ENCODE results near the gene TMEM51.
"Not testable (repeated sequence)": the region's sequence is repeated elsewhere in the genome, so short reads cannot be mapped to it uniquely, and the experiment has no call there.

The TMEM51 gene

DNA sequence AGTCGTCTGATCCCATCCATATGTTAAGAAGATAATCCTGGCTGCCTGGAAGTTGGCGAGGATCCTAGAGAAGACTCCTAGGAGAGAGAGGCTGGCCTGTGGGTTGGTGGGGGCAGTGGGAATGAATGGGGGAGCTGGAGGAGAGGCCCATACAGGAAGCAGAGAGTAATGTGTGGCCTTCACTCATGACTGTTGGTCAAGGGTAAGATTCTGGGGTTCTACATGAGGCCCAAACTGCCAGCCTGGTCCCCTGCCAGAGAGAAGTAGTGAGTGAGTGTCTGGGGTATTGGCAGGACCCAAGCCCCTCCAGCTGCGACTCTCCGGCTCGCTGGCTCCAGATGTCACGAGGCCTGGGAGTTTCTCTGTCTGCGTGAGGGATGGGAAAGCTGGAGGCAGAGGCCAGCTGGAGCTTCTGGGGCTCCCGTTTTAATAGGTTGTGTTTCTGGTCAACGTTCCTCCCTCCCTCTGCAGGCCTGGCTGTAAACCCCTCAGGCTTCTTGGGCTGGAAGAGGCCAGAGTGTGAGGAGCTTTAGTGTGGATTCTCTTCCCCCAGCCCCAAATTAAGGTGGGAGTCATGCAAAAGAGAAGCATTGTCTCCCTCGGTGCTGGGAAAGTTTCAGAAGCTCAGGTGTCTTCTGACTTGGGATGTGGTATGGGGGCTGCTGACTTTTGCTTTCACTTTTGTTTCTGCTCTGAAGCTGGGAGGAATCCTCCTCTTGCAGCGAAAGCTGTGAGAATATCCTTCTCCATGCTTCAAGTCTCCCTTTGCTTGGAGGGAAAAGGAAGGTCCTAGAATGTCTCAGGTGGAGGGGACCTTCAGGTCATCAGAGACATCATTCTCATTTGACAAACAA, 2.6 kb downstream of the TMEM51 start:
- peak; percentile 8 for DNase-seq

- no peak for DNase-seq
Measured at GRCh38 chr1:15156807-15157380, 3.3 kb downstream of the TMEM51 start.

DNA sequence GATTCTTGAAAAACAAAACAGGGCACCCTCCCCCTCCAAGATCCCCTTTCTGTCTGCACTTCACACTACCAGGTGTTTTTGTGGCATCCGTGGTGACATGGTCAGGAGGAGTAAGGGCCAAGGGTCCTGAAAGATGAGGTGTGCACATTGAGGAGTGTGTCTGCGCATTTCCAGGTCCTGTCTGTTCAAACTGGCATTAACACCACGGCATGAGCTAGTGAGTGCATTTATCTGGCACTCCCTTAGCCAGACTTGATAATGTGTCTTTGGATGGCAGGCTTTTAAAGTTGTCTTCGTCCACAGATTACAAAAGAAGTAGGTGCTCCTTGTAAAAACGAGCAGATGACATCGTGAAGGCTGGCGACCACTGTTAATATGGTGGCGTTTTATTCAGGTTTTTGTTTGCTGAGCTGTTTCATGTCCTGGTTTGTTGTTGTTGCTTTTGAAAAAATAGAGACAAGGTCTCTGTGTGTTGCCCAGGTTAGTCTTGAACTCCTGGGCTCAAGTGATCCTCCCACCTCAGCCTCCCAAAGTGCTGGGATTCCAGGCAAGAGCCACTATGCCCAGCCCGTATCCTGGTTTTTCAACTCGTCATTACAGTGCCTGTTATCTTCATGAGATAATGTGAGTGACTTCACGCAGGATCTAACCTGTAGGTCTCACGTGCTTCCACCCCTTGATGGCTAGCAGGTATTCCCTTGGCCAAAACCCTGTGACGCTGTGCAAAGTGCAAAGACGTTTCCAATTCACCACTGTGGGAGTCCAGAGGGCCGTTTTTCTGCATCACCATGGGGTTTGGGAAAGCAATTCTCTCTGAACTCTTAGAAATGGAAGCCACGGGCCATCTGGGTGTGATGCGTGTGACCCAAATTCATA, 4.2 kb downstream of the TMEM51 start:
- DNase-seq: no peak

DNA sequence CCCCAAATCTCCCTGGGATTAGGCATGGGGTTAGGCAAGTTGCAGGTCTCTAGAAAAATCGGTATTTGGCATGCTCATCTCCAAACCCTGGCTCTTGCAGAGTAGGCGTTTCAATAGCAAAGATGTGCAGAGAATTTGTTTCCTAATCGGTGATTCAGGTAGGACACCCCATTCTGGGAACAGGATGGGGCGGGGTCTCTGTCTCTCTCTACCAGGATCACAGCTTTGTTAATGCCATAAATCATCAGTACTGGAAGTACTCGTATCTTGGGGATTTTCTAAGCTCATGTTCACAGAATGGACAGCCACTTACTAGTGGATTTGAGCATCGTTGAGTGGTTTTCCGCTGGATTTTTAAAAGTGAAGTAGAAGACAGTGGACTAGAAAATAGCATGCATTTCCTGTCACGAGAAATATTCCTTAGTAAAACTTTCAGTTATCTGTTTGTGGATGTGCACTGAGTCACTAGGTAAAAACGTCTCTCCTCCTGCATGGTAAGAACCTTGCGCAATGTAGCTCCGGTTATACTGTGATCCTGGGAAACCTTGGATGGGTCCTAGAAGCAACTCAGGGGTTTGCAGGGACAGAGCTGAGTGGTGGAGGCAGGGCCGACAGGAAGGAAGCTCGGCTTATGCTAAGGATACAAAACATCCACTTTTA, 5.1 kb downstream of the TMEM51 start:
- DNase-seq: no peak

GRCh38 chr1:15159166-15159555, 5.6 kb downstream of the TMEM51 start:
- DNase-seq: no peak

DNA sequence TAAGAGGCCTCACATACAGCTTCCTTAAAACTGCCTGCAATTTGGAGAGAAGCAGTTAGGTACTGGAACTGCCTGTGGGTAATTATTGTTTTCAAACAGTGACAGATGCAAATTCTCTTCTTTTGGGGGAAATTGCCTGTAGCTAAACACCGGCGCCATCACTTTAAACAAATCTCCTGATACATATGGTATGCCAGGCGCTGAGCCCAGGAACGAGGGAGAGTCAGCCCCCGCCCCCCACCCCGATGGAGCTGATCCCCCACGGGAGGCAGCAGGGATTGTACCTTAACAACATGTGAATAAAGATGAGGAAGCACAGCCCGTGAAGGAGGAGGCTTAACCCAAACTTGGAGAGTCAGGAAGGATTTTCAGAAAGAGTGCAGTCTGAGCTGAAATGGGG, 7.1 kb downstream of the TMEM51 start:
- no peak for DNase-seq

- no peak for DNase-seq
Measured at GRCh38 chr1:15167386-15167785, 13.8 kb downstream of the TMEM51 start.

GRCh38 chr1:15168479-15168878, 14.9 kb downstream of the TMEM51 start:
- DNase-seq: no peak

DNA sequence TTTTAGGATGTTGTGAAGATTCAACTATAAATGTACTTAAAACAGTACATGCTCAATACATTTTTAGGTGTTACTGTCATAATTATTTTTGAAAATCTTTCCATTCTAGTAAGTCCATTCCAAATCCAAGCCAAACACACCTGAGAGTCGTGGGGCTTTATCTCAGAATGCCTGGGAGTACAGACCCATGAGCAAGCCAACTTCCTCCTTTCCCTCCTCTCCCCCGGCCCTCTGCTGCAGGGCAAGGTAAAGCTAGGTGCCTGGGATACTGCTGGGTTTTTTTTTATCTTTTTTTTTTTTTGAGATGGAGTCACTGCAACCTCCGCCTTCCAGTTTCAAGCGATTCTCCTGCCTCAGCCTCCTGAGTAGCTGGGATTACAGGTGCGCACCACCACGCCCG, 16.5 kb downstream of the TMEM51 start:
- no peak for DNase-seq

DNA sequence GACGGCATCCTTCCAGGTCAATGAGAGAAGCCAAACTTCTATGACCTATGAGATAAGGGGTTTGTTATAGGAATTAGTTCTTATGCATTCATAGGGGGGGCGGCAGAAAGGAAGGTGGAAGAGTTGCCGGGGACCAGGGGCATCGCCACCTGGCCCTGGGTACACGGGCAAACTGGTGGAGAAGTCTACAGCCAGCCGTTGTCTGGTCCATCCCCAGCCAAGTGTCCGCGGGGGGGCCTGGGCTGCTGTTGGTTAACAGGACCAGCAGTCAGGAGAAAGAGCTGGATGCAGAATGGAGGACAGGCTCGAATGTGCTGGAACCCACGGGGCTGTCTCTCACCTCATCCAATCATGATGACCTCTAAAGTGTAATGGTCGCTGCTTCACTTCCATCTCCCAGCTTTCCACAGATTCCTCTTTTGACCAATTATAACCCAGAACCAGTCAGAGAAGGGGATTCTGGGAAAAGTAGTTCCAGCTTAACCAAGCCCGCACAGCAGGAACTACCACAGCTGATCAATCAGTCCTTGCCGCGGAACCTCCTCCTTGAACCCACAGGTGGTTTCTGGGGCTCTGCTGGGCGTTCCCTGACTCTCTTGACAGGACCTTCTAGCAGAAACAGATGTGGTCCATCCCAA, 17.8 kb downstream of the TMEM51 start:
- no peak for DNase-seq

DNA sequence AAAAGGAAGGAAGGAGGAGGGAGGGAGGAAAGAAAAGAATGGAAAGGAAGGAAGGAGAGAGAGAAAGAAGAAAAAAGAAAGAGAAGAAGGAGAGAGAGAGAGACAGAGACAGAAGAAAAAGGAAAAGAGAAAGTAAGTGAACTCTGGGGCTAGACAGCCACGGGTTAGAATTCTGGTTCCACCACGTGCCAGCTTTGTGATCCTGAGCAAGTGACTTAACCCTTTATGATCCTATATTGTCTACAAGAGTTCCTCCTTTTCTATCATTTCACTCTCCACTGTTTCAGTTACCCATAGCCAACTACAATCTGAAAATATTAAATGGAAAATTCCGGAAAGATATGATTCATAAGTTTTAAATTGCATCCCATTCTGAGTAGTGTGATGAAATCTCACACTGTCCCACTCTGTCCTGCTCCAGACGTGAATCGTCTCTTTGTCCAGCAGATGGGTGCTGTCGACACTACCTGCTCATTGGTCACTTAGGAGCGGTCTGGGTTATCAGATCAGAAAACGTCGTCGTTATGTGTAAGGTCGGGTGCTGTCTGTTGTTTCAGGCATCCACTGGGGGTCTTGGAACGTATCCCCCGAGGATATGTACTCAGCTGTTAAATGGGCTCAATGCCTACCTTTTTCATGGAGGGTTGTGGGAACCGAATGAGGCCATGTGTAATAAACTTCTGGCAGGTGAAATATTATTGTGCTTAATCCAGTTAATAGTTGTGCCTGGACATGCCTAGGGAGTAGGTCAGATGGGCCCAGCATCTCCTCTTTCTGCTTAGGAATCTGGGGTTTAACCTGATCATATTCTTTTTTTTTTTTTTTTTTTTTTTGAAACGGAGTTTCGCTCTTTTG, 19.1 kb downstream of the TMEM51 start:
- no peak for DNase-seq

- no peak for DNase-seq
Measured at GRCh38 chr1:15173863-15174614, 20.5 kb downstream of the TMEM51 start.

DNA sequence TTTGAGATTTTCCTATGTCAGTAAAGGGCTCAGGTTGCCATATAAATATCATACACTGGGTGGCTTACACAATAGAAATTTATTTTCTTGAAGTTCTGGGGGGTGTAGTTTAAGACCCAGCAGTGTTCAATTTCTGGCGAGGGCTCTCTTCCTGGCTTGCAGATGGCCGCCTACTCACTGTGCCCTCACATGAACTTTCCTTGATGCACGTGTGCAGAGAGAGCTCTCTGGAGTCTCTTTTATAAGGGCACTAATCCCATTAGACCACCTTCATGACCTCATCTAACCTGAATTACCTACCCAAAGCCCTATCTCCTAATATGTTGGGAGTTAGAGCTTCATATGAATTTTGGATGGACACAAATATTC, 21.1 kb downstream of the TMEM51 start:
- no peak for DNase-seq

DNA sequence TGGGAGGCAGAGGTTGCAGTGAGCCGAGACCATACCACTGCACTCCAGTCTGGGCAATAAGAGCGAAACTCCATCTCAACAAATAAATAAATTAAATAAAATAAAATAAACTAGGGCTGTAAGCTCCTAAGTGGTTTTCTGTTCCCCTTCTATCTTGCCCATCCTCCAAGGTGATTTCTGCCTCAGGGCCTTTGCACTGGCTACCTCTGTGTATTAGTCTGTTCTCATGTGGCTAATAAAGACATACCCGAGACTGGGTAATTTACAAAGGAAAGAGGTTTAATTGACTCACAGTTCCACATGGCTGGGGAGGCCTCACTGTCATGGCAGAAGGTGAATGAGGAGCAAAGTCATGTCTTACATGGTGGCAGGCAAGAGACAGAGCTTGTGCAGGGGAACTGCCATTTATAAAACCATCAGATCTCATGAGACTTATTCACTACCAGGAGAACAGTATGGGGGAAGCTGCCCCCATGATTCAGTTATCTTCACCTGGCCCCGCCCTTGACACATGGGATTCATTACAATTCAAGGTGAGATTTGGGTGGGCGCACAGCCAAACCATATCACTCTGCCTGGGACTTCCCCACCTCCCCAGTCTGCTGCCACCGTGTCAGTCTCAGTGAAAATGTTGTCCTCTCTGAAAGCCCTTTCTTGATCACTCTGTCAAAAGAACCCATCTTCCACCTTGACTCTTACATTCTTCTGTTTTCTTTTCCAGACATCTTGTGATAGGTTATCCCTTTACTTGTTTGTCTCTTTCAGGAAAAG, 22.0 kb downstream of the TMEM51 start:
- not testable (repeated sequence) for DNase-seq

DNA sequence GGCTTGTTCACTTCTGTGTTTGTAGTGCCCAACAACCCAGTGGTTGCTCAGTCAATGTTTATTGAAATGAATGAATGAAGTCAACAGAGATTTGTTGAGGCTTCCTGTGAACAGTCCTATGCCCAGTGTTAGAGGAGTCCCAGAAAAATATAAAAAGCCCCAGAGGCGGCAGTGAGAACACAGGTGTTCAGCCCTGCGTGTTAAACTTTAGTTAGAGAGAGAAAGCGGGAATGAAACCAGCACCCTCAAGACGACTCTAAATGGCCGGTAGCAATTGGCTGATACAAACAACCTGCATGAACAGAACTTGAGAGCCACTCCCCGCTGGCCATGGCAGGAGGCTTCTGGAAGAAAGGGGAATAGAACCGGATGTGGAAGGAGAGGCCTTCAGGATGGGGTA, 22.6 kb downstream of the TMEM51 start:
- no peak for DNase-seq

- no peak for DNase-seq
Measured at GRCh38 chr1:15176898-15177665, 23.5 kb downstream of the TMEM51 start.

DNA sequence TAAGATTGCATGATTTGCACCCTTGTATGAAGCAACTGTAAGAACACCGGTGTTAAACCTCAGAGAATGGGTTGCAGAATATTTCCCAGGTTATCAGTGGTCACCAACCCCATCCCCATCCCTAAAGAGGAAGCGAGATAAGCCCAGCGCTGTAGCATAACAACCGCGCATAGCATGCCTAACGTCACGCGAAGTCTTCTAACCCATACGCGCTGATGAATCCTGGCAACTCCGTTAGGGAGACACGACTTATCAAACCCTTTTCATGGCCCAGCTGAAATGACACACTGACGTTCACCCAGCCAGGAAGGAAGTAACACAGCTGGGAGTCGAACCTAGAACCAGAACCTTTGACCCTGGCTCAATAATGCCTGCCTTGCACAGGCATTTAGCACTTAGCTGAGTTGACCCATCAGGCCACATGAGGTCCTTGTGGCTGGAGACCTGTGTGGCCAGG, 24.2 kb downstream of the TMEM51 start:
- no peak for DNase-seq

DNA sequence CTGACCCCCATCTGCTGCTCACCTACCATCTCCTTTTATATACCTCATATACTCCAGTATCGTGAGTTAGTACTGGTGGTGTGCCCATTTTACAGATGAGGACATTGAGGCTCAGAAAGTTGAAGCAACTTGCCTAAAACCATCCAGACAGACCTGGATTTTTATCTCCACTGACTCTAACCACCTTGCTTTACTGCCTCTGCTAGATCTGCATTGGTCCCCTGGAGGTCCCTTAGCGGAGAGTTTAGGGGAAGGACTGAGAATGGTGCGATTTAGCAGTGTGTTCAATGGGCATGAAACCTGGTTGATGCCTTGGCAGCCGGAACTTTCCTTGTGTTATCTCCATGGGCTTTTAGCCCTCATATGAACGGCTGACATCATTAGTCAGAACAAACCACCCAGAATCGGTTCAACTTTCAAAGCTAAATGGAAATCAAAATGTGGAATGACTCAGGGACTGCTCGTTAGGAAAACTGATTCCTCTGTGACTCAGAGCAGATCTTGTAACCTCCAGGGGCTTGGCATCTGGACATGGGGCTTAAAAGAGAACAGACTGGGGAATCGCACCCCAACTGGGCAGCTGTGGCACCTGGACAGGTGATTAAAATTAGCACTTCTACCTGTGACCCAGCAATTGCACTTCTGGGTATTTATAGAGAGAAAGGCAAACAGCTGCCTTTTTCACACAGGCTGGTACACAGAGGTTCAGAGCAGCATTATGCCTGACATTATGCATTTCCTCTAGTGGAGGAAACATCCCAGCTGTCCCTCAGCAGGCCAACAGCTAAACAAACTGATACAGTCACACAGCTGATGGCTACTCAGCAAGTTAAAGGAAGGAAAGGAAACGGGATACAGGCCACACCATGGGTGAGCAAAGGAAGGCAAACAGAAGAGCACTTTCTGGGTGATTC, 25.3 kb downstream of the TMEM51 start:
- no peak for DNase-seq

Measured in activated CD4-positive, alpha-beta T cell treated with anti-CD3 and anti-CD28 coated beads, Interleukin-2, amount 50 U/mL, for 16 hours (primary cell).